NCI-H345 treated with DMSO at 0.1 percent for 48 hours (cell line): ENCODE data around the gene HAP1.
"Not testable (repeated sequence)": the region's sequence is repeated elsewhere in the genome, so short reads cannot be mapped to it uniquely, and the experiment has no call there.

ENCODE experiments used
- DNase-seq: peaks from one replicate; lab custom pipeline; 2025; ENCODE audit not compliant: unreplicated experiment; lab: John Stamatoyannopoulos, UW

HAP1 gene, protein sequence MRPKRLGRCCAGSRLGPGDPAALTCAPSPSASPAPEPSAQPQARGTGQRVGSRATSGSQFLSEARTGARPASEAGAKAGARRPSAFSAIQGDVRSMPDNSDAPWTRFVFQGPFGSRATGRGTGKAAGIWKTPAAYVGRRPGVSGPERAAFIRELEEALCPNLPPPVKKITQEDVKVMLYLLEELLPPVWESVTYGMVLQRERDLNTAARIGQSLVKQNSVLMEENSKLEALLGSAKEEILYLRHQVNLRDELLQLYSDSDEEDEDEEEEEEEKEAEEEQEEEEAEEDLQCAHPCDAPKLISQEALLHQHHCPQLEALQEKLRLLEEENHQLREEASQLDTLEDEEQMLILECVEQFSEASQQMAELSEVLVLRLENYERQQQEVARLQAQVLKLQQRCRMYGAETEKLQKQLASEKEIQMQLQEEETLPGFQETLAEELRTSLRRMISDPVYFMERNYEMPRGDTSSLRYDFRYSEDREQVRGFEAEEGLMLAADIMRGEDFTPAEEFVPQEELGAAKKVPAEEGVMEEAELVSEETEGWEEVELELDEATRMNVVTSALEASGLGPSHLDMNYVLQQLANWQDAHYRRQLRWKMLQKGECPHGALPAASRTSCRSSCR

DNA sequence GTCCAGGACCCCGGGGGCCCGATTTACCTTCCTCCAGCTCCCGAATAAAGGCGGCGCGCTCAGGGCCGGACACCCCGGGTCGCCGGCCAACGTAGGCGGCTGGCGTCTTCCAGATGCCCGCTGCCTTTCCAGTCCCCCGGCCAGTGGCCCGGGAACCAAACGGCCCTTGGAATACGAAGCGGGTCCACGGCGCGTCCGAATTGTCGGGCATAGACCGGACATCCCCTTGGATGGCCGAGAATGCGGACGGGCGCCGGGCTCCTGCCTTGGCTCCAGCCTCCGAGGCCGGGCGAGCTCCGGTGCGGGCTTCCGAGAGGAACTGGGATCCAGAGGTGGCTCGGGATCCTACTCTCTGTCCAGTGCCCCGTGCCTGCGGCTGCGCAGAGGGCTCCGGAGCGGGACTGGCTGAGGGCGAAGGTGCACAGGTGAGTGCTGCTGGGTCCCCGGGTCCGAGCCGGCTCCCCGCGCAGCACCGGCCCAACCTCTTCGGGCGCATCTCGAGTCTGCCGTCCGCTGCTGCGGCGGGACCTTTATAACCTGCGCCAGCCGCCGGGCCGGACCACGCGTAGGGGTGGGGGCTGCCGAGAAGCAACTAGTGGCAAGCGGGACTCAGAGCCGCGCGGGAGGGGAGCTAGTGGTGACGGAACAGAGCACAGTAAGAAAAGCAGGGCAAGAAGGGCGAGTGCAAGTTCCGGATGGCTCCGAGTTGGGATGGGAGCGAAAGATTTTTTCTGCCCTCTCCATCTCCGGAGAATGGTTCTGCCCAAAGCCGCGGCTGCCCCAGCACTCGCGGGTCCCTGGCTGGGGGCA lies at the start of gene HAP1:
Gene HAP1 (minus strand): TSS at position 505 of the 810 bp plus-strand sequence. CDS start 9 bp downstream, at position 496.
- DNase-seq = no peak

DNA sequence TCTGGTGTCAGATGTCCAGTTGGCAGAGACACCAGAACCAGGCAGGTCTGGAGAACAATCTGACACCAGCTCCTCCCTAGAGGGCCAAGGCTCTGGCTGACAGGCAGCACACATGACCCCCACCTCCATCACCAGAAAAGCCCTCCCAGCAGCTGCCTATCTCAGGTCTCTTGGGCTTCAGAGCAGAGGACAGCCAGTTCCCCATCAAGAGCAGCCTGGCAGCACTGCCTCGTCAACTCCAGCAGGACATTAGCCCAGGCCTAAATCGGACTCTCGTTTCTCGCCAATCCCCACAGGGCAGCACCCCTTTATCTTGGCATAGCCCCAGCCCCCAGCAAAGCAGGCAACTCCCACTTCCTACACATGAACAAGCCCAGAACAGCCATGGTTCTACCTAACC lies 47.7 kb upstream of the HAP1 start:
- DNase-seq = no peak

DNA sequence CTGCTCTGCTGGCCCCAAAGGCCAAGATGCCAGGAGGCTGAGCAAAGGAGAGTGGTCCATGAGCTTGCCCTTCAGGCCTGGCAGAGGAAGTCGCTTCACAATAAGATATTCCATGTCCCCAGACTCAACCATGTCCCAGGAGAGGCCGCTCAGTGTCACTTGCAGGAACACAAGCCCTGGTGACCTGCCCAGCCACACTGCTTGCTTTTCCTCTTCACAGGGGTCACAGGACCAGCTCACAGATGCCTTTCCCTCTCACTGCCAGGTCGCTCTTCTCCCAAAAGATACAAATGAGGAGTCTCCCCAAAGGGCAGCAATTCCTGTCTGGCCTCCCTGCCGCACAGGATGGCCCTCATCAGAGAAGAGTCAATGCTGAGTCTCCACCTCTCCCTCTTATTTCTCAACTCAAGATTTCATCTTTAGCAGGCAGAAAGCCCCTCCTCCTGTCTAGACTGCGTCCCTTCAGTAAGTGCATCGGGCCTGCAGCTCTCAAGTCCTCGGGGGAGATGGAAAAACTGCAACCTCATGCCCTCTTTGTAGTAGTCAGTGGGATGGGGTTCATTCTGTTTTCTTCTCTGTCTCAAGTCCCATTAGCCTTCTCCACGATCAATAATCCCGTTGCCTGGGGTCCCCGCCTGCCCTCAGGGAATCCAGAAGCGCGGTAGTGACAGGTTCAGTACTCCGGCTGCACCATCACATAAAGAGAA lies 47.1 kb upstream of the HAP1 start:
- no peak for DNase-seq

DNA sequence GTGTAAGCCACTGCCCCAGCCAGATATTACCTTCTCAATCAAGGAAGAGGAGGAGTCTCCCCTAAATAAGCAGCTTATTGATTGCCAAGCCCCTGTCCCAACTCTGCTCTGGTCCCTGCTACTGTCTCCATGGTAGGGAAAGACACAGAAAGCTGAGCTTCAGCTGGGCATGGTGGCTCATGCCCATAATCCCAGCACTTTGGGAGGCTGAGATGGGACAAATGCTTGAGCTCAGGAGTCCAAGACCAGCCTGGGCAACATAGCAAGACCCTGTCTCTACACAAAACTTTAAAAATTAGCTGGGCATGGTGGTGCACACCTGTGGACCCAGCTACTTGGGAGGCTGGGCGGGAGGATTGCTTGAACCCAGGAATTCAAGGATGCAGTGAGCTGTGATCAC lies 45.5 kb upstream of the HAP1 start:
- DNase-seq = no peak

DNA sequence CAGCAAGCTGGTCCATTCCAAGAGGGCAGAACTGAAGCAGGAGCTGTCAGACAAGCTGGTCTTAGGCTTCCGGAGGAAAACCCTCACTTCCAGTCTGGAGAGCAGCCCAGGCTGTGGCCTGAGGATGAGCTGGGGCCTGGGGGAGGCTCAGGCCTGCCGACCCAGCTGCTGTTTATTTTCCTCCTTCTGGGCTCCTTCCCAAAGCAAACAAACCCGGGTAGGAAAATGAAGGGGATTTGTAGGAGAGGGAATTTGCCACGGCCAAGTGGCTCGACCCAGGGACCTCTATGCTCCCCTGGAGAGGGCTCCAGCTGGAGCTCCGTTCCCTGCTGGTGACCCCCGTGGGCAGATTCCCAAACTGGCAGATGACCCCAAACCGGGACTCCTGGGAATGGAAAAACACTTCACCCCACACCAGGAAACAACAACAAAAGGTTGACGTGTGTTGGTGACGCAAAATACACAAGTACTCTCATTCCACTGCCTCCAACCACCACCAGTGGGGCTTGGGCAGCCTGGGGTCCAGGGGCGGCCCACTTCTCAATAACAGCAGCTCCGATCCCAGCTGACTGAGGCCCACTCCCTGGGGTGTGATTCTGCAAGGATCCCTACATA lies 43.2 kb upstream of the HAP1 start:
- DNase-seq = peak; percentile 72

DNA sequence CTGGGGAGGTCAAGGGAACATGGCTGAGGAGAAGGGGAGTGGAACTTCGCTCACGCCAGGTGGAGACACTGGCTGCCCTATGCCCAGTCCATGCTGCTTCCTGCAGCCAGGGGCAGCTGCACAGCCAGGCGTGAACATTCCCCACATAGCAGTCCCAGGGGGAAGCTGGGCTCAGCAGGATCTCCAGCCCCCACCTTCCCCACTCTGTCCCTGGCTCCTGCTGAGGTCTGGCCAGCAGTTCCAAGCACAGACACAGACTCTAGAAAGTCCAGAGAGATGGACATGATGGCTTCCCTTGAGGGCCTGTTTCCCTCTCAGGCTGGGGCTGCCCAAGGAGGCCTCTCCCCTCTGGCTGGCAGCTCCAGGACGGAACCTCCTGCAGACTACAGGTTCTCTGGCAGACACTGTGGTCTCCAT lies 42.7 kb upstream of the HAP1 start:
- no peak for DNase-seq

DNA sequence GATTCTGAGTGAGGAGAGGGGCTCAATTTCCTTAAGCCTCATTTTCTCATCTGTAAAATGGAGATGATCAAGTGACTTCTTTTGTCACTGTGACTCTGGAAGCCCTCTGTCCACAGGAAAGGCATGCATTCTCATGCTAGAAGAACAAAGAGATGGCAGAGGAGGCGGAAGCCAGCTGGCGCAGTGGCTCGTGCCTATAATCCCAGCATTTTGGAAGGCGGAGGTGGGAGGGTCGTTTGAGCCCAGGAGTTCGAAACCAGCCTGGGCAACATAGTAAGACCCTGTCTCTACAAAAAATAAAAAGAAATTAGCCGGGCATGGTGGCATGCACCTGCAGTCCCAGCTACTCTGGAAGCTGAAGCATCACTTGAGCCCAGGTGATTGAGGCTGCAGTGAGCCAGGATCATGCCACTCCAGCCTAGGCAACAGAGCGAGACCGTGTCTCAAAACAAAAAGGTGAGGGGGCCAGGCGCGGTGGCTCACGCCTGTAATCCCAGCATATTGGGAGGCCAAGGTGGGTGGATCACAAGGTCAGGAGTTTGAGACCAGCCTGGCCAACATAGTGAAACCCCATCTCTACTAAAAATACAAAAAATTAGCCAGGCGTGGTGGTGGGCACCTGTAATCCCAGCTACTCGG lies 41.9 kb upstream of the HAP1 start:
- not testable (repeated sequence) for DNase-seq

DNA sequence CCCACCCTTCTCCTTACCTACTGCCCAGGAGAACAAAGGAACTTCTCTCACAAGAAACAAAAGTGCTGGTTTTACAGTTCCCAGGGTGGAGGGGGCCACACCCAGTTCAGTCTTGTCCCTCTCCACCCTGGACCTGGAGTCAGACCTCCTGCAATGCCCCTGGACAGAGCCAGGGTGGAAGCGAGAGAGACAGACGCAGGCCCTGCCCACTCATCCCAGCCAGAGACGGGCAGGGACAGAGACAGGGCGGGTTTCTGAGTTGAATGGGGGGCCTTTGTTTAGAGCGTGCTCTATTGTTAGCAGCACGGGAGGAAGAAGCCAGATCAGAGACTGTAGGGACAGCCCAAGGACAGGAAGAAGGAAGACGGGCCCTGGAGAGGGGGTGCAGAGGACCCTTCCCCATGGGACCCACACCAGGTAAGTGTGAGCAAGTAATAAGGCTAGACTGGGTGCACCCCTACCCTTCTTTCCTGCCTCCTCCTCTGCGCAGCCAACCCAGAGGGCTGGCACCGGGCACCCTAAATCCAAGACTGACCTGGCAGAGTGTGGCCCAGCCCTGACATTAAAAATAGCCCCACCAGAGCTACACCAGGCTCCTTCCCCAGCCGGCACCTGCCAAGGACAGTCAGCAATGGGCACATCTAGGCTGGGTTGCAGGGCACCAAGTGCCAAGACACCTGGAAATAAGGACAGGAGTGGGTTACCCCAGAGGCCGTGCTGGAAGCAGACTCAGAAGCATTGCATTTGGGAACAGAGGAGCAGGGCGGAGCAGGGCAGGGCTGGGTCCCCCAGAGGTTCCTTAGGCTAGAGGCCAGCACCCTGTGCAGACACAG lies 41.2 kb upstream of the HAP1 start:
- no peak for DNase-seq

DNA sequence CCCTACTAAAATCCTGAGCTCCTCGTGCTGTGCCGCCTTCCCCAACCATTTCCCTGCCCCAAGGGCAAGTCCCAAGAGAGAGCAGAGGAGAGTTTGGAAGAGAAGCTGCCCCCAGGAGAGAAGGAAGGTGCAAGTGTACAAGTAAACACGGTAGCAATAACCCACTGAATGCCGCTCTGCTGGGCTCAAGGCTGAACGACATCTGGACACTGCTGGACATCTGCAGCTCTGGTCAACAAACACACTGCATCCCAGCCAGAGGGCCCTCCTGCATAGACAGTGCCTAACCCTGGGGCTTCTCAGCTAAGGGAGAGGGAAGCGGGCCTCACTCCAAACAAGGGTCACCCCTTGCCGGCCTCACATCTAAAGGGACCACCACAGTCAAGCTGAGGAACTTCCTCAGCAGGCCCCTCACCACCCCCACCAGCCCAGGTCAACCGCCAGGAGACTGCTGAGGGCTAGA lies 39.3 kb upstream of the HAP1 start:
- DNase-seq = no peak

DNA sequence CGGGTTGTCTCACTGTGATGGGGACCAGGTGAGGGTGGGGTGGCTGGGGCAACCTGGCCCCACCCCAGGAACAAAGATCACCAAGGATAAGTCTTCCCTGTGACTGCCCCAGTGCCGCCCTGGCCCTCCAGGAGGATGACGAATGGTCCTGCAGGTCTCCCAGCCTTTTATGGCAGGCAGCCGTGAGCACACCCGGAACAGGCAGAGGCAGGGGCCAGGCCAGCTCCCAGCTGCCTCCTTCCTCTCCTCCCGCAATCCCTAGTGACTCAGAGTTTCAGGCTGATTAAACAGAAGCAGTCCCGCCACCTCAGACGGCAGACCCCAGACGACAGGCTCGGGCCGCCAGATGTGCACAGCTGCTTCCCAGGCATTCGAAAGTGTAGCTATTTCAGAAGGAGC lies 38.7 kb upstream of the HAP1 start:
- DNase-seq = no peak

DNA sequence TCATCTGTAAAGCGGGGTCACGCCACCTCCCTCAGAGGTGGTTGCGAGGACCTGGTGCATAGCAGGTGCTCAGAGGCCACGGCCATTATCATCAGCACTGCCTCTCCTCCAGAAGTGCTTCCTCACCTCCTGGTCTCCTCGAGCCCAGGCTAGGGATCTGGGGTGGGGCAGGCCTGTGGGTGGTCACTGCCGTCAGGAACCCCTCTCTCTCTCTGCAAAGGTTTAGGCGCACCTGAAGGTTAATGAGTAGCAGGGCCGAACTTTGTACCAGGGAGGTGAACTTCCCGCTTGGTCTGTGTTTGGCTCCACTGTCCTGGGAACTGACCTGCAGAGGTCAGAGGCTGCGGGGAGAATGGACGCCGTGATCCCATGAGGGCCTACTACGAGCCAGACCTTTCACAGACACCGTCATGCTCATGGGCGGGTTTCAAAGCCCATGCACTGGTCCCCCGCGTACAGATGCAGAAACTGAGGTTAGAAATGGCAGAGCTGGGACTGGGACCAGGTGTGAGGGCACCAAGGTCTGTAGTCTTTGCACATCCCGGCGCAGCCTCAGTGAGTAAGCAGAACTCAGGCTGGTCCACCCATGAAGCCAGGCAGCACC lies 38.2 kb upstream of the HAP1 start:
- no peak for DNase-seq

DNA sequence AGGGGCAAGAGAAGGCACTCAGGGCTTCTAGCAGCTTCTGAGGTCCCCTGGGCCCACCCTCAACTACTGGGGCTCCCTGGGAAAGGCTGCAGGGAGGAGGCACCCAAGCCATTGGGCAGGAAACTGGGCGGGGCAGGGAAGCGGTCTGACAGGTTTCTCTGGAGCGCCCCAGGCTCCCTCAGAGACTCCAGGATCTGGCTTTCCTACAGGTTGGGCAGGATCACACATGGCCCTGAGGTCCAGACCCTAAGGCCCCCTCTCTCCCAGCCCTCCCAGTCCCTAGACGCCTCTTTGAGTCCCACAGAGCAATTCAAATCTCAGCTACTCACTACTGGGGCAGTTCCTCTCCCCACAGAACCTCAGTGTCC lies 37.8 kb upstream of the HAP1 start:
- no peak for DNase-seq

DNA sequence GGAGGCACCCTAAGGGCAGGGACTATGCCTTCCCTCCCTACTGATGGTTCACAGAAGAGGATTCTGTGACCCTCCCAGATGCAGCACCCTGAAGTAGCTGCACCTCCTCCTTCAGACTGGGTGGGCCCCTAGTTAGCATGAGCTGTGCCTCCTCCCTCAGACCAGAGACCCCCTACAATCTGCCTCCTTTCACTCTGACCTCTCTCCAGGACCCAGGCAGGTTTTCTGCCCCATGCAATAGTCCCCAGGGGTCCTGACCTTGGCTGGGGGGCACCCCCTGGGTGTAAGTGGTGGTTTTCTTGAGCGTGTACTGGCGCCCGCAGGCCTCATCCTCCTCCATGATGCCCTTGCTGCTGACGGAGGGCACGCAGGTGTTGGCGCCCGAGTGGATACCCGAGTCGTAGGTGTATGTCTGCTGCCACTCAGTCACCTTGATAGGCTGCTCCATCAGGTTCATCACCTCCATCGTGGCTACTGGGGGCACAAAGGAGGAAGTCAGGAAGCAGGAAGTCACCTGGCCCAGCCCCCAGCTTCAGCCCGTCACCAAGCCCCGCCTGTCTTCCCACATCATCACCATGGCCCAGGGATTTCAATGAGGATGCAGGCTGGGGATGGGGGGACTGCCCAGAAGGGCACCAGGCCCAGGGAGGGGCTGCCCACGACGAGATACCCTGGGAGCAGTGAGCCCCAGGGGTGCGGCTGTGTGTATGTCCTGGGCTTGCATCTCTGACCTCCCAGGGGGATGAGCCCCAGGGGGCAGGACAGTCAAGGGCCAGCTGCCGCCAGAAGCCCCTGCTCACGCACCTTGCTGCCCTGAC lies 37.2 kb upstream of the HAP1 start:
- DNase-seq = no peak

DNA sequence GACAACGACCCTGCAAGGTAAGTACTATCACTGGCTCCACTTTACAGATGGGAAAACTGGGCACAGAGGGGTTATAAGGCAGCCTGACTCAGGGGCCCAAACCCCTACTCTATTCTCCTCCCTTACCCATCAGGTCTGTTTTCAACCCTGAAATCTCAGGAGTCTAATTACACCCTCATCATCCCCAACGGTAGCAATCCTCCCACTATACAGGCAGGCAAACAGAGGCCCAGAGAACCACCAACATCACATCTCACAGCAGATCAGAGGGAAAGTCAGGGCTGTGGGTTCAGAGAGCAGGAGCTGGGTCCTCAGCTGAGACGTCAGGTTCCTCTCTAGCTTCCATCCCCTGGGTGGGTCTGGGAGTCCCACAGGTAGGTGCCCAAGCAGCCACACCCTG lies 35.5 kb upstream of the HAP1 start:
- DNase-seq = no peak

DNA sequence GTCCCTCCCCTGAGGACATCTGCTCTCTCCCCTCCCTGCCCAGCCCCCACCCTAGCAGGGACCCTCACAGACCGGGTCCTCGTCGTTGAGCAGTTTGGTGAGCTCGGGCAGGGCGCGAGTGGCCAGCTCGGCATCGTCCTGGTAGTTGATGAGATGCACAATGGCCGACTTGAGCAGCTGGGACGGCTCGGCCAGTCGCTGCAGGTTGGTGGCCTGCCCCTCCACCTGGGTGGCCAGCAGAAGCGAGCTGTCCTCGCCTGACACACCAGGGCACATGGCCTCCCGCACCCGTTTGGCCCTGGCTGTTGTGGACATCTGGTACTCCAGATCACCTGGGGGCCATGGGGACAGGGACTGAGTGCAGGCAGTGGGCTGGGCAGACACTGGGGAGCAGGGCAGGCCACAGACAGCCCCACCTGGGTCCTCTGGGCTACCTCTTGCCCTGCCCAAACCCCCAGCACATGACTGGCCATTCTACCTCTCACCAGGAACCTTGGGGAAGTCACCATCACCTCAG lies 35.0 kb upstream of the HAP1 start:
- no peak for DNase-seq

DNA sequence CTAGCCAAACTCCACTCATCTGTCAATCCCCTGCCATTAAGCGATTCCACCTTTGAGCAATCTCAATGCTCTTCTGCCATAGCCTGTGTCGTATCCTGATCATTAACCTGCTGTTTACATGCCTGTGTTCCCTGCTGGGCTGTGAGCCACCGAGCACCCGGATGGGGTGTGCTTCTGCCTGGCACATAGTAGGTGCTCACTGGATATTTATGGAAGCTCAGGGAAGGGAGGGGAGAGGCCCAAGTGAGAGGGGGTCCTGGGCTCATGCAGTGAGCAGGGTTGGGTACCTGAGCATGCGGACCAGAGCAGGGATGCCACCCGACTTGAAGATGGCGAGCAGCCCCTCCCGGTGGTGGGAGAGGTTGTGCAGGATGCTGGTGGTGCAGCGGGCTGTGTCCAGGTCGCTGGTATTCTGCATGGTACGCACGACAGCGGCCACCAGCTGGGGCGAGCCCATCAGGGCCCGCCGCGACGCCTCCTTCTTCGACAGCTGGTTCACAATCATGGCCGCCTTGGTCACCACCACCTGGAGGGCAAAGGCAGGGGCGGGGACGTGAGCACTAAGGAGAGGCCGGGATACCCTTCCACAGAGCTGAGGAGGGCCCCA lies 34.3 kb upstream of the HAP1 start:
- DNase-seq = no peak

DNA sequence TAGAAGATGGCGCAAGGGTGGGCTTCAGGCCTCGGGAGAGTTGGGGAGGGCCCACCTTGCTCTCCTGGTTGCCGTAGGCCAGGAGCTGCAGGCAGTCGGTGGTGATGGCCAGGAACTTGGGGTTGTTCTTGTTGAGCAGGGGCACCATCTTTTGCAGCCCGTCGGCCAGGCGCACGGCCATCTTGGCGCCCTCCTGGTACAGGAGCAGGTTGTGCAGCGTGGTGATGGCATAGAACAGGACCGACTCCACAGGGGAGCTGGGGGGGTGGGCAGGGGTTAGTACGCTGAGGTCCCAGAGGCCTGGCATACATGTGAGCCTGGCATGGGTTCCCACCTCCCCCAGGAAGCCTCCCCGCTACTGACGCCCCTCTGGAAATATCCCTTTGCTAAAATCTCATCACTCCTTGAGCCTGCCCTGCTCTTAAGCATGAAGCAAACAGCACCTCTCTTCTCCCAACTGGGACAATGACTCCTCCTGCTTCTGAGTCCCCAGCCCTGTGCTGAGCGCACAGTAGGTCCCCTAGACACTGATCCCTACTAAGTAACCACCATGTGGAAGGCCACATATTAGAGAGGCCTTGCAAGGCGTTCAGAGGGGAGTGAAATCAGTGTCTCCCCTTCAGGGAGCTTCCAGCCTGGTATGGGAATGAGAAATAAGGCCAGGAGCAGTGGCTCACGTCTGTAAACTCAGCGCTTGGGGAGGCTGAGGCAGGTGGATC lies 33.0 kb upstream of the HAP1 start:
- DNase-seq = no peak
